Mammary epithelial cell (primary cell): Measurements from ENCODE around the gene TIMM8B.
"Not testable (repeated sequence)": the region's sequence is repeated elsewhere in the genome, so short reads cannot be mapped to it uniquely, and the experiment has no call there.

Source experiments
- CTCF ChIP-seq, 2 donors: IDR thresholded peaks in 1 of 2; conservative IDR thresholded peaks in 1 of 2; 2 replicates each; pipeline ENCODE4 v1.5.1; 2011 to 2012; ENCODE audit warnings: inconsistent platforms in 2 of 2, low read length in 2 of 2, mild to moderate bottlenecking in 2 of 2, control low read depth in 1 of 2, low read depth in 1 of 2; ENCODE audit not compliant: insufficient read depth in 1 of 2; ENCODE audit errors: extremely low read depth in 1 of 2
- EZH2 ChIP-seq: IDR thresholded peaks from 2 replicates; pipeline ENCODE4 v1.6.1; 2012; ENCODE audit warnings: low read length, inconsistent platforms, borderline replicate concordance

- TF ChIP-seq CTCF (conservative IDR thresholded peaks at IDR 0.05 in 1 of 2, IDR thresholded peaks at IDR 0.05 in 1 of 2; ENCODE audit: extremely low read depth in 1 of 2, insufficient read depth in 1 of 2, low read depth in 1 of 2, low read length in 2 of 2); EZH2: not testable (repeated sequence)
Observed at GRCh38 chr11:112095302-112095701, 8.7 kb upstream of the TIMM8B start.
